ENCODE measurements around the gene MRPL58. TPM values are rescaled to one million over a fixed set of nuclear protein-coding genes. Genes with fewer than 3 reads are reported as not detected.

Gene MRPL58
- total RNA-seq, 1 experiment from 2014 or later = 41.0 TPM

- H3K27ac ChIP-seq (ENCODE audit: insufficient read length, low read depth, low read length) = no peak overlapping the region
- no peak overlapping the region for H4K91ac ChIP-seq (ENCODE audit: insufficient read length, low read depth, low read length)
- H3K23ac ChIP-seq (ENCODE audit: insufficient read length, low read depth, low read length) = no peak overlapping the region
- H3K9me3 Mint-ChIP-seq = no peaks in the 10 kb centered on the region; a peak in 1 of 5 replicates
- no peak overlapping the region for H3K4me2 ChIP-seq (ENCODE audit: insufficient read depth, insufficient read length, low read length)
- no peak overlapping the region for H2BK15ac ChIP-seq (ENCODE audit: low read depth, low read length)
- H2BK5ac ChIP-seq (ENCODE audit: insufficient read length, low read length) = no peak overlapping the region
- no peak for DNase-seq
- no peak overlapping the region for H4K5ac ChIP-seq (ENCODE audit: insufficient read length, low read depth, low read length)
- H3T11ph ChIP-seq (ENCODE audit: low read length) = no peak overlapping the region
- H3K4me1 Mint-ChIP-seq = peaks cover 5 to 11% of the 10 kb centered on the region in 2 experiments
- H3K9ac ChIP-seq (ENCODE audit: extremely low read depth, insufficient read length, low read length) = no peak overlapping the region
- H2AK5ac ChIP-seq (ENCODE audit: insufficient read length, low read length) = no peak overlapping the region
- no peaks in the 10 kb centered on the region for H4K20me1 ChIP-seq (ENCODE audit: control insufficient read depth, insufficient read depth, insufficient read length)
- no peak overlapping the region for H3K56ac ChIP-seq (ENCODE audit: insufficient read length, low read depth, low read length)
- WGBS (ENCODE audit: extremely low coverage, insufficient read length, low lambda C conversion rate) = no CpG with 5 or more reads among the region's 17 CpGs
- TF ChIP-seq, protein P1, sequence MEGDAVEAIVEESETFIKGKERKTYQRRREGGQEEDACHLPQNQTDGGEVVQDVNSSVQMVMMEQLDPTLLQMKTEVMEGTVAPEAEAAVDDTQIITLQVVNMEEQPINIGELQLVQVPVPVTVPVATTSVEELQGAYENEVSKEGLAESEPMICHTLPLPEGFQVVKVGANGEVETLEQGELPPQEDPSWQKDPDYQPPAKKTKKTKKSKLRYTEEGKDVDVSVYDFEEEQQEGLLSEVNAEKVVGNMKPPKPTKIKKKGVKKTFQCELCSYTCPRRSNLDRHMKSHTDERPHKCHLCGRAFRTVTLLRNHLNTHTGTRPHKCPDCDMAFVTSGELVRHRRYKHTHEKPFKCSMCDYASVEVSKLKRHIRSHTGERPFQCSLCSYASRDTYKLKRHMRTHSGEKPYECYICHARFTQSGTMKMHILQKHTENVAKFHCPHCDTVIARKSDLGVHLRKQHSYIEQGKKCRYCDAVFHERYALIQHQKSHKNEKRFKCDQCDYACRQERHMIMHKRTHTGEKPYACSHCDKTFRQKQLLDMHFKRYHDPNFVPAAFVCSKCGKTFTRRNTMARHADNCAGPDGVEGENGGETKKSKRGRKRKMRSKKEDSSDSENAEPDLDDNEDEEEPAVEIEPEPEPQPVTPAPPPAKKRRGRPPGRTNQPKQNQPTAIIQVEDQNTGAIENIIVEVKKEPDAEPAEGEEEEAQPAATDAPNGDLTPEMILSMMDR (conservative IDR thresholded peaks at IDR 0.05) = no peak
- H3K79me2 ChIP-seq (ENCODE audit: insufficient read depth, low read length) = no peaks in the 10 kb centered on the region
- no peak overlapping the region for H4K8ac ChIP-seq (replicated peaks; ENCODE audit: insufficient read length, low read depth, low read length)
- no peak overlapping the region for H2BK120ac ChIP-seq (ENCODE audit: low read depth, low read length, poor library complexity, severe bottlenecking)
- no peaks in the 10 kb centered on the region for H3K79me1 ChIP-seq (ENCODE audit: insufficient read depth, low read depth, low read length, poor library complexity, severe bottlenecking)
- no peak overlapping the region for H3K27ac Mint-ChIP-seq
- H3K9me3 ChIP-seq (ENCODE audit: control insufficient read depth, low read depth, low read length) = no peaks in the 10 kb centered on the region
- peaks cover 43% of the 10 kb centered on the region for H3K27me3 Mint-ChIP-seq (ENCODE audit: low read depth)
- H3K27me3 ChIP-seq (ENCODE audit: insufficient read depth, low read length) = no peaks in the 10 kb centered on the region; the same call in 1 of the 2 replicates
- H3K14ac ChIP-seq (ENCODE audit: insufficient read depth, low read length) = no peak overlapping the region
- H3K23me2 ChIP-seq (ENCODE audit: insufficient read length, low read depth, low read length, poor library complexity, severe bottlenecking) = peaks cover 10% of the 10 kb centered on the region
- no peak overlapping the region for H2BK12ac ChIP-seq (ENCODE audit: insufficient read length, low read depth, low read length)
- no peak overlapping the region for H2AFZ ChIP-seq (ENCODE audit: low read length)
- H3K18ac ChIP-seq (ENCODE audit: insufficient read length, low read depth, low read length) = no peak overlapping the region
- H3K4ac ChIP-seq (ENCODE audit: low read depth, low read length) = no peak overlapping the region; the same call in 1 of the 2 replicates
- H3K4me3 Mint-ChIP-seq = no peak overlapping the region
- no peak overlapping the region for H2BK20ac ChIP-seq (ENCODE audit: low read depth, low read length, poor library complexity, severe bottlenecking)
- peaks cover 3% of the 10 kb centered on the region; the same call in 1 of the 2 replicates for H3K4me1 ChIP-seq (ENCODE audit: insufficient read depth, low read length)
- no peaks in the 10 kb centered on the region for H3K36me3 Mint-ChIP-seq (ENCODE audit: insufficient read depth in 1 of 3, low read depth in 3 of 3)
These were observed 32.9 kb upstream of the MRPL58 start for GRCh38 chr17:74979408-74980146.
